Epithelial cell of proximal tubule (primary cell): ENCODE data around the gene HOXA3. TPM values are rescaled to one million over a fixed set of nuclear protein-coding genes. Genes with fewer than 3 reads are reported as not detected.

ENCODE experiments used
- DNase-seq: peaks from one replicate; pipeline ENCODE4 v3.0.0-alpha.2; 2011; ENCODE audit warnings: low read depth
- H3K4me3 ChIP-seq: 2 replicates; pipeline ENCODE4 v1.5.1; 2011; ENCODE audit warnings: low read depth, mild to moderate bottlenecking, low read length
- total RNA-seq: library from RNA; depleted of rRNA; stranded (reverse); fragments of >200 nt; gene quantifications from 2 replicates; pipeline ENCODE4 v1.2.3, GENCODE V29; 2015
- TF ChIP-seq, protein P1 (sequence below): conservative IDR thresholded peaks from 2 replicates; pipeline ENCODE4 v1.5.1; 2012; ENCODE audit warnings: low read depth, mild to moderate bottlenecking, low read length

The HOXA3 gene
- total RNA-seq, 1 donor from 2014 or later: 33.2 TPM

DNA sequence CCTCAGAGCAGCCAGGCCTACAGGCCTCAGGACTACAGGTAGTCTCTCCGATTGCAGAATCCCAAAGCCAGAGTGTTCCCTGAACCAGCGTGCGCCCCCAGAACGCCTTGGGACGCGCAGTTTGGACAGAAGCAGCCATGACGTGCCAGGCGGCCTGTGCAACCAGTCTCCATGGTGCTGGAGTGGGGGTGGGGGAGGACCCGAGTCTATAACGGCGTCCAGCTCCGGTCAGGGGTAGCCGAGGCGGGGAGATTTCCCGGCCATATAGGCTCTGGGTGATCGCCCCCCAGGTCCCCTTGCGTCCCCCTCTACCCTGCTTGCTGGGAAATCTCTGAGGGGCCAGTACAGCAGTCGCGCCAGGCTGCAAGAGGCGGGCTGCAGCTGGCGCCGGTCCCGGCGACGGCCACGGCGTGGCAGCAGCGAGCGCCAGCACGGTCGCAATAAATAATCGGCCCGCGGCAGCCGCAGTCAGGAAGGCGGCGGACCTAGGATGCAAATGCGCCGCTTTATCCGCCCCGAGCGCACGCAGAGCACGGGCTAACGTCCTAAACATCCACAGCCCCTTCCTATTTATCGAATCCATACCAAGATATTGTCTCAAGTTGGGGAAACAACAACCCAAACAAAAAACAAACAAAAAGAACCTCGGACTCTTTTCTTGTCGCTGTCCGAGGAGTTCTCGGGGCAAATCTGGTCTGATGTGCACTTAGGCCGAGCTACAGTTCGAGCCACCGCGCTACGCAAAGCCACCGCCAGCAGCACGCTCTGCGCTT lies 1.6 kb downstream of the HOXA3 start:
- no peak for DNase-seq
- TF ChIP-seq, protein P1, sequence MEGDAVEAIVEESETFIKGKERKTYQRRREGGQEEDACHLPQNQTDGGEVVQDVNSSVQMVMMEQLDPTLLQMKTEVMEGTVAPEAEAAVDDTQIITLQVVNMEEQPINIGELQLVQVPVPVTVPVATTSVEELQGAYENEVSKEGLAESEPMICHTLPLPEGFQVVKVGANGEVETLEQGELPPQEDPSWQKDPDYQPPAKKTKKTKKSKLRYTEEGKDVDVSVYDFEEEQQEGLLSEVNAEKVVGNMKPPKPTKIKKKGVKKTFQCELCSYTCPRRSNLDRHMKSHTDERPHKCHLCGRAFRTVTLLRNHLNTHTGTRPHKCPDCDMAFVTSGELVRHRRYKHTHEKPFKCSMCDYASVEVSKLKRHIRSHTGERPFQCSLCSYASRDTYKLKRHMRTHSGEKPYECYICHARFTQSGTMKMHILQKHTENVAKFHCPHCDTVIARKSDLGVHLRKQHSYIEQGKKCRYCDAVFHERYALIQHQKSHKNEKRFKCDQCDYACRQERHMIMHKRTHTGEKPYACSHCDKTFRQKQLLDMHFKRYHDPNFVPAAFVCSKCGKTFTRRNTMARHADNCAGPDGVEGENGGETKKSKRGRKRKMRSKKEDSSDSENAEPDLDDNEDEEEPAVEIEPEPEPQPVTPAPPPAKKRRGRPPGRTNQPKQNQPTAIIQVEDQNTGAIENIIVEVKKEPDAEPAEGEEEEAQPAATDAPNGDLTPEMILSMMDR: peak; percentile 73
- H3K4me3 ChIP-seq: peak overlapping the region; percentile 75

DNA sequence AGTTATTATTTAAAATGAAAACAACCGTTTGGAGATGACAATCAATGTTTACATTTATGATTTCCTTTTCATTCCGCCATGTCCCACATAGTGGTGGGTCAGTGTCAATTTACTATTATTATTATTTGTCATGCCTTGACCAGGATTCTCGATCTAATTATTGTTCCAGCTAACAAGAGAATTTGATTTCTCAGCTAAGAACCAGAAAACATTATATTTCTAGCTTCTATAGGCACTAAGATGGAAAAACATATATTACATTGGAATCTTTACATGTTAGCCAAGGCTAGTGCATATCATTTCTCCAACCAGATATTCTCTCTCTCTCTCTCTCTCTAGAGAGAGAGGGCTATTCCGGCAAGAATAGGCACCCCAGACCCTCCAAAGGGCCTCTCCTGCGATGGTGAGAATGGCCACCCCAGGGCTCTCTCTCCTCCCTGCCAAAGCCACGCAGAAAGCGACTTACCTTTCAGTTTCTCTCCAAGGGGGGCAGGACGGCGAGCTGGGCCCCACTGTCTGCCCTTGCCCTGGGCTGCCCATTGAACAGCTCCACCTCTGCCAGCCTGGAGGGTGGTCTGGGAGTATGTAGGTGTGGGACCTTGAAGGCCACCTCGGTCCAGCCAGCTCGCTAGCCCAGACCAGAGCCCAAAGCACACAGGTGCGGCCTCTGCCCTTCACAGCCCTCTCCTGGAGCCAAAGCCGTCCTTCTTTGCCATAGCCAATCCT lies 2.4 kb downstream of the HOXA3 start:
- TF ChIP-seq, protein P1: no peak
- DNase-seq: no peak
- H3K4me3 ChIP-seq: peak overlapping the region; percentile 75

DNA sequence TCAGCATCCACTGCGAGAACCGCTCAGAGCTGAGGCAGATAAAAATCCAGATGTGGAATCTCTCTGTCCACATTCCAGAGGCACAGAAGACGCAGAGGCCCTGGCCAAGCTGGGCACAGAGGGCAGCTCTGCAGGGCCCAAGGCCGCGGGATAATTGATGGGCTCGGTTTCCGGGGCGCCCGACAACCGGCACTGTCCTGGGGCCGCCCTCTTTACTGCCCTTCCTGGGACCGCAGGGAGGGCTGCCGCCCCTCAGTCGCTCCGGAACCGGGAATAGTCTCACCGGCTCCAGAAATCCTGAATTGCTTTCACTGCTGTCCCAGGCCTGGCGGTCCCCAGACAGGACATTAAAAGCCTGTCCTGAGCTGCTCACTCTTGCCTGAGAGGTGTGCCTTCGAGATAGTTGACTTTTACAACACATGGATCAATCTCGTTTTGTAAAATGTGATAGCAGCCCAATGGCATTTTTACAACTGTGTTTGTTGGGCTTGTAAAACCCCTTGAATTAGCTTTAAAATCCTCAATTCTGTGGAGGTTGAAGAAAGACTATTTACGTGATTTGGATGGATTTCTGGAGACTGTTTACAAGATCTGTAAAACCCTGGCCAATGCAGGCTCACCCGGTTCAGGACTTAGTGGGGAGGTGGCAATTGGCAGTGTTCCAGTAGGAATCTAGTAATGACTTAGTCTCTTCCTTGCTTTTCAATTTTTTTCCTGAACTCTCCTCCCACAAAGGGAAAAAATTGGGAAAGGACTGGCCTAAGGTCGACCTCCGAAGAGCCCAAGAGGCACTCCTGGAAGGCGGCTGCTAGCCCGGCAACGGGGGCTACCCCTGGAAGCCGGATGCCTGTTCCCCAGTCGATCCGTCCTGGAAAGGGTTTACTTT lies 3.4 kb downstream of the HOXA3 start:
- TF ChIP-seq, protein P1: no peak
- DNase-seq: no peak
- H3K4me3 ChIP-seq: peak overlapping the region; percentile 75

DNA sequence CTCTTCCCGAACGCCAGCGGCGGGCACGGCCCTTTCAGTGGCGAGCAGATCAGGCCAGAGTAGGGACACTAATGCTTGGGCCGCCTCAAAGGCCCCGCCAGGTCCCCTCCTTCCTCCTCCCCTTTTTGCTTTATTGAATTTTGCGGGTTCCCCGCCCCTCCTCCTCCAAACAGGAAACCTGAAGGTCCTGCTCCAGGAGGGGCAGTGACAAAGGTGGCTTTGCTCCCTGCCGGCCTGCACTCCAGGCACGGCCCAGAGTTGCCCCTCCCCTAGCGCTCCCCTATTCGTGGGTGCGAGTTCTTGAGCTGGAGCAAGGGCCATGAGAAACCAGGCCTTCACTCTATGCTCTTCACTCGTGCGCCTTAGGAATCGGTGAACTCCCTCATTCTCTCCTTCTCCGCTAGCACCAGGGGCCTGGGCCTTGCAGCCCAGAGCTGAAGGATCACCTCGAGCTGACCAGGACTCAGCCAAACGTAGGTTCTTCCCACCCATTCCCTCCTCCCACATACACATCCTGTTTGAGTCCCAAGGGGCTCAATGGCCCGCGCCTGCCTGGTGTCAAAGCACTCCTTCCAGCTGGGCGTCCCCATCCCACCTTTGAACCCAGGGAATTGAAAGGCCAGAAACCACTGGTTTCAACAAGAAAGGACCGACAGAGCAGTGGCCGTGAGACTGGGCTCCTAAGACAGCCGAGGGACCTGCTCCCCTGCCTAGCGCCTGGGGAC lies 4.2 kb downstream of the HOXA3 start:
- peak overlapping the region; percentile 75 for H3K4me3 ChIP-seq
- DNase-seq: no peak
- TF ChIP-seq, protein P1: no peak

DNA sequence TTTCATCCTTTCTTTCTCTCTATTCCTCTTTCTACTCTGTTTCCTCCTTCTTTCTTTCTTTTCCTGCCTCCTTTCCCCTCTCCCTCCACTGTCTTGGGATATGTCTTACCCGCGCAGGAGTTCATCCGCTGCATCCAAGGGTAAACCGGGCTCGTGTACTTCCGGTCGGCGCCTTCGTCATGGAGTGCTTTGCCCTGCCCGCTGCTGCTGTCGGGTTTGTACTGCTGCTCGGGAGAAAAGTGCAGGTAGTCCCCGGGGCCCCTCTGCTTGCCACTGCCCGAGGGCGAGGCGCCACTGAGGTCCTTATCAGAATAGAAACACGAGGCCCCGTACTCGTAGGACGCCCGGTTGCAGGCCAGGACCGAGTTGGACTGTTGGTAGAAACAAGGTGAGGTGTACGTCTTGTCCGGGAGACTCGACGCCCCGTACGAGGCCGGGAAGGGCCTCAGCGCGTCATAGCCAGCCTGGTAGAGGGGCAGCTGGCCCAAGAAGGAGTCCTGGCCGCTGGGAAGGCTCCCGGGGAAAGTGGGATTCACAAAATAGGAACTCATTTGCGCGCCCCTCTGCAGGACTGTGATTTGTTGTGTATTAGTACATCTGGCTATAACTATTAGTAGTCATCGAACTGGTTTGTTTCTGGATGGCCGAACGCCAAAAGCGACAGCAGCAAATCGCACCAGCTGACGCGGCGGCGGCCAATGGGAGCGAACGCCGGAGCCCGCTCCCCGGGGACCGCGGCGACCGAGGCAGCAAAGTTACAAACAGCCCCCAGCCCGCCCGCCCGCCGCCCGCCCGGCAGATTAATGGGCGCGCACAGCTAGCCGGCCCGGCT lies 5.0 kb downstream of the HOXA3 start, which contains the start of gene HOXA6:
TSS of gene HOXA6 (minus strand) at position 576 of the 832 bp plus-strand sequence. CDS start at position 551, 25 bp downstream.
- TF ChIP-seq, protein P1: no peak
- H3K4me3 ChIP-seq: peak within 1 kb of the TSS; percentile 75
- no peak for DNase-seq
